ENCODE data around the gene DHRS2.

DHRS2 gene

GRCh38 chr14:23663127-23663526, 27.0 kb downstream of the DHRS2 start:
- Histone ChIP-seq H3F3A (ENCODE audit: insufficient read depth, low read length) (no peaks in the 10 kb centered on the region), H2AFZ (ENCODE audit: low read length) (no peak overlapping the region), H3K9me2 (ENCODE audit: low read depth, low read length) (no peaks in the 10 kb centered on the region), H3K27me3 (ENCODE audit: insufficient read depth, low read length) (no peaks in the 10 kb centered on the region), H3K4me3 (ENCODE audit: low read depth, low read length, poor library complexity, severe bottlenecking) (no peak overlapping the region), H3K4me2 (ENCODE audit: low read length) (no peak overlapping the region), H3K36me3 (ENCODE audit: insufficient read depth, low read length) (no peaks in the 10 kb centered on the region), H3K27ac (ENCODE audit: low read depth, low read length, poor library complexity, severe bottlenecking) (no peak overlapping the region), H4K20me1 (ENCODE audit: insufficient read depth, low read length) (no peaks in the 10 kb centered on the region), H3K4me1 (ENCODE audit: insufficient read depth, low read length, severe bottlenecking) (no peaks in the 10 kb centered on the region), H3K9me3 (ENCODE audit: low read length) (no peaks in the 10 kb centered on the region), H3K9ac (ENCODE audit: low read length) (no peak overlapping the region), H3K79me2 (ENCODE audit: insufficient read depth, low read length) (no peaks in the 10 kb centered on the region)
- TF ChIP-seq CTCF (IDR thresholded peaks at IDR 0.05; ENCODE audit: low read length) (no peak), EZH2 (IDR thresholded peaks at IDR 0.05; ENCODE audit: borderline replicate concordance, low read length) (no peak)

GRCh38 chr14:23663711-23664110, 27.5 kb downstream of the DHRS2 start:
- H2AFZ ChIP-seq (ENCODE audit: low read length): no peak overlapping the region
- TF ChIP-seq EZH2 (IDR thresholded peaks at IDR 0.05; ENCODE audit: borderline replicate concordance, low read length) (no peak), CTCF (IDR thresholded peaks at IDR 0.05; ENCODE audit: low read length) (no peak)
- H3K27me3 ChIP-seq (ENCODE audit: insufficient read depth, low read length): no peaks in the 10 kb centered on the region

GRCh38 chr14:23664207-23664885, 28.2 kb downstream of the DHRS2 start:
- Histone ChIP-seq H3K36me3 (ENCODE audit: insufficient read depth, low read length) (no peaks in the 10 kb centered on the region), H4K20me1 (ENCODE audit: insufficient read depth, low read length) (no peaks in the 10 kb centered on the region), H3K4me1 (ENCODE audit: insufficient read depth, low read length, severe bottlenecking) (no peaks in the 10 kb centered on the region), H3K9me2 (ENCODE audit: low read depth, low read length) (no peaks in the 10 kb centered on the region), H2AFZ (ENCODE audit: low read length) (no peak overlapping the region), H3K79me2 (ENCODE audit: insufficient read depth, low read length) (no peaks in the 10 kb centered on the region), H3K4me2 (ENCODE audit: low read length) (no peak overlapping the region), H3K9ac (ENCODE audit: low read length) (no peak overlapping the region), H3F3A (ENCODE audit: insufficient read depth, low read length) (no peaks in the 10 kb centered on the region), H3K9me3 (ENCODE audit: low read length) (no peaks in the 10 kb centered on the region), H3K4me3 (ENCODE audit: low read depth, low read length, poor library complexity, severe bottlenecking) (no peak overlapping the region), H3K27me3 (ENCODE audit: insufficient read depth, low read length) (no peaks in the 10 kb centered on the region), H3K27ac (ENCODE audit: low read depth, low read length, poor library complexity, severe bottlenecking) (no peak overlapping the region)
- TF ChIP-seq EZH2 (IDR thresholded peaks at IDR 0.05; ENCODE audit: borderline replicate concordance, low read length) (no peak), CTCF (IDR thresholded peaks at IDR 0.05; ENCODE audit: low read length) (no peak)

More at GRCh38 chr14:23663711-23664110, 27.5 kb downstream of the DHRS2 start:
- Histone ChIP-seq H3K9me3 (ENCODE audit: low read length) (no peaks in the 10 kb centered on the region), H3K9ac (ENCODE audit: low read length) (no peak overlapping the region), H3F3A (ENCODE audit: insufficient read depth, low read length) (no peaks in the 10 kb centered on the region), H3K9me2 (ENCODE audit: low read depth, low read length) (no peaks in the 10 kb centered on the region), H3K79me2 (ENCODE audit: insufficient read depth, low read length) (no peaks in the 10 kb centered on the region), H3K4me3 (ENCODE audit: low read depth, low read length, poor library complexity, severe bottlenecking) (no peak overlapping the region), H3K4me2 (ENCODE audit: low read length) (no peak overlapping the region), H3K27ac (ENCODE audit: low read depth, low read length, poor library complexity, severe bottlenecking) (no peak overlapping the region), H3K36me3 (ENCODE audit: insufficient read depth, low read length) (no peaks in the 10 kb centered on the region), H3K4me1 (ENCODE audit: insufficient read depth, low read length, severe bottlenecking) (no peaks in the 10 kb centered on the region), H4K20me1 (ENCODE audit: insufficient read depth, low read length) (no peaks in the 10 kb centered on the region)
